Mucosa of descending colon (tissue), 3 donors: ENCODE results near the gene PPP4R3A. TPM values are rescaled to one million over a fixed set of nuclear protein-coding genes. Genes with fewer than 3 reads are reported as not detected.
"Not testable (repeated sequence)": the region's sequence is repeated elsewhere in the genome, so short reads cannot be mapped to it uniquely, and the experiment has no call there.

ENCODE experiments used
- ATAC-seq: fragments of 200-7000 bp; cut with Tn5 transposase; one replicate; pipeline ENCODE4 v1.9.1; 2020; ENCODE audit warnings: mild to moderate bottlenecking, moderate library complexity
- DNase-seq, 3 donors: peaks; one replicate each; pipeline ENCODE4 v3.0.0-alpha.2; 2020
- H3K36me3 ChIP-seq: fragments of 200-600 bp; one replicate; pipeline ENCODE4 v1.8.0; 2021; ENCODE audit warnings: low read depth, mild to moderate bottlenecking
- H3K4me1 ChIP-seq: fragments of 200-600 bp; one replicate; pipeline ENCODE4 v1.8.0; 2021; ENCODE audit warnings: low read depth, mild to moderate bottlenecking
- H3K4me3 ChIP-seq: fragments of 200-600 bp; one replicate; pipeline ENCODE4 v1.8.0; 2021; ENCODE audit warnings: mild to moderate bottlenecking
- H3K9me3 ChIP-seq: fragments of 200-600 bp; one replicate; pipeline ENCODE4 v1.8.0; 2021; ENCODE audit warnings: mild to moderate bottlenecking
- intact Hi-C, 2 donors: fragments of 100-400 bp; cut with DNase I in 1 of 2; cut with micrococcal nuclease in 1 of 2; formaldehyde crosslinking; loops; one replicate each; pipeline versions ENCODE4 v1.11.0 to v1.11.1; 2022; cut with DNase I, micrococcal nuclease
- total RNA-seq, 3 donors: library from RNA; stranded (reverse); fragmentation: NEBNext Ultra II Directional in 2 of 3; extraction: Animal tissue kit (Norgen Biotek cat#: 25700) in 2 of 3; gene quantifications; one replicate each; pipeline versions ENCODE4 v1.2.1 to v1.2.4, GENCODE V29; 2021 to 2023
- TF ChIP-seq, protein P1 (sequence below): fragments of 200-600 bp; IDR thresholded peaks from one replicate; pipeline ENCODE4 v1.8.0; 2022; ENCODE audit warnings: antibody characterized with exemption, mild to moderate bottlenecking
- donor health status: DM: no; HTN: no; CAD: no; lungs with moderate emphysema.
- donor health status: DM: no; HTN: no; CAD: no.
- donor health status: DM: no; HTN: yes; CAD: no.

The PPP4R3A gene
- total RNA-seq, 3 donors from 2014 or later, result 85.6 to 116 (median 115) TPM

- Histone ChIP-seq H3K4me3 (no peak overlapping the region), H3K36me3 (no peaks in the 10 kb centered on the region), H3K9me3 (no peaks in the 10 kb centered on the region), H3K4me1 (no peaks in the 10 kb centered on the region)
- TF ChIP-seq, protein P1, sequence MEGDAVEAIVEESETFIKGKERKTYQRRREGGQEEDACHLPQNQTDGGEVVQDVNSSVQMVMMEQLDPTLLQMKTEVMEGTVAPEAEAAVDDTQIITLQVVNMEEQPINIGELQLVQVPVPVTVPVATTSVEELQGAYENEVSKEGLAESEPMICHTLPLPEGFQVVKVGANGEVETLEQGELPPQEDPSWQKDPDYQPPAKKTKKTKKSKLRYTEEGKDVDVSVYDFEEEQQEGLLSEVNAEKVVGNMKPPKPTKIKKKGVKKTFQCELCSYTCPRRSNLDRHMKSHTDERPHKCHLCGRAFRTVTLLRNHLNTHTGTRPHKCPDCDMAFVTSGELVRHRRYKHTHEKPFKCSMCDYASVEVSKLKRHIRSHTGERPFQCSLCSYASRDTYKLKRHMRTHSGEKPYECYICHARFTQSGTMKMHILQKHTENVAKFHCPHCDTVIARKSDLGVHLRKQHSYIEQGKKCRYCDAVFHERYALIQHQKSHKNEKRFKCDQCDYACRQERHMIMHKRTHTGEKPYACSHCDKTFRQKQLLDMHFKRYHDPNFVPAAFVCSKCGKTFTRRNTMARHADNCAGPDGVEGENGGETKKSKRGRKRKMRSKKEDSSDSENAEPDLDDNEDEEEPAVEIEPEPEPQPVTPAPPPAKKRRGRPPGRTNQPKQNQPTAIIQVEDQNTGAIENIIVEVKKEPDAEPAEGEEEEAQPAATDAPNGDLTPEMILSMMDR, result no peak
- ATAC-seq (peak; percentile 94), DNase-seq (peak; percentile 36 to 61 (median 47))
- intact Hi-C loops, result no loop called here
These were observed 56.4 kb downstream of the PPP4R3A start for GRCh38 chr14:91453744-91454143.

DNA sequence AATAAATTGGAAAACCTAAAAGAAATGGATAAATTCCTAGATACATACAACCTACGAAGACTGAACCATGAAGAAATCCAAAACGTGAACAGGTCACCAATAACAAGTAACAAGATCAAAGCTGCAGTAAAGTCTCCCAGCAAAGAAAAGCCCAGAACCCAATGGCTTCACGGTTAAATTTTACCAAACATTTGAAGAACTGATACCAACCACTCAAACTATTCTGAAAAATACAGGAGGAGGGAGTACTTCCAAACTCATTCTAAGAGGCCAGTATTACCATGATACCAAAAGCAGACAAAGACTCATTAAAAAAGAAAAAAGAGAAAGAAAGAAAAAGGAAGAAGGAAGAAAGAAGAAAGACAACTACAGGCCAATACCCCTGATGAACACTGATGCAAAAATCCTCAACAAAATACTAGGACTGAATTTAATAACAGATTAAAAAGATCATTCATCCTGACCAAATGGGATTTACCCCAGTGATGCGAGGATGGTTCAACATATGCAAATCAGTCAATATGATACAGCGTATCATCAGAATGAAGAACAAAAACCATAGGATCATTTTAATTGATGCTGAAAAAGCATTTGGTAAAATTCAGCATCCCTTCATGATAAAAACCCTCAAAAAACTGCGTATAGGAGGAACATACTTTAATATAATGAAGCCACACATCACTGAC, 65.6 kb downstream of the PPP4R3A start:
- H3K4me1 ChIP-seq, result no peaks in the 10 kb centered on the region
- H3K9me3 ChIP-seq, result no peaks in the 10 kb centered on the region
- H3K4me3 ChIP-seq, result no peak overlapping the region
- ATAC-seq, result no peak
- no peaks in the 10 kb centered on the region for H3K36me3 ChIP-seq
- intact Hi-C loops, result no loop called here
- no peak for DNase-seq
- TF ChIP-seq, protein P1, result no peak

DNA sequence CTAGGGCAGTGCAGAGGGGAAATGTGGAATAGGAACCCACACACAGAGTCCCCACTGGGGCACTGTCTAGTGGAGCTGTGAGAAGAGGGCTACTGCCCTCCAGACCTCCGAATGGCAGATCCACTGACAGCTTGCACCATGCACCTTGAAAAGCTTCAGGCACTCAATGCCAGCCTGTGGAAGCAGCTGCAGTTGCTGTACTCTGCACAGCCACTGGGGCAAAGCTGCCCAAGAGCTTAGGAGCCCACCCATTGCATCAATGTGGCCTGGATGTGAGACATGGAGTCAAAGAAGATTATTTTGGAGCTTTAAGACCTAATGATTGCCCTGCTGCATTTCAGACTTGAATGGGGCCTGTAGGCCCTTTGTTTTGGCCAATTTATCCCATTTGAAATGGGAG, 70.8 kb downstream of the PPP4R3A start:
- no peaks in the 10 kb centered on the region for H3K36me3 ChIP-seq
- peaks cover 9% of the 10 kb centered on the region for H3K9me3 ChIP-seq
- DNase-seq (no peak), ATAC-seq (no peak)
- no peak overlapping the region for H3K4me3 ChIP-seq
- intact Hi-C loops, result no loop called here
- TF ChIP-seq, protein P1, result no peak
- no peaks in the 10 kb centered on the region for H3K4me1 ChIP-seq

DNA sequence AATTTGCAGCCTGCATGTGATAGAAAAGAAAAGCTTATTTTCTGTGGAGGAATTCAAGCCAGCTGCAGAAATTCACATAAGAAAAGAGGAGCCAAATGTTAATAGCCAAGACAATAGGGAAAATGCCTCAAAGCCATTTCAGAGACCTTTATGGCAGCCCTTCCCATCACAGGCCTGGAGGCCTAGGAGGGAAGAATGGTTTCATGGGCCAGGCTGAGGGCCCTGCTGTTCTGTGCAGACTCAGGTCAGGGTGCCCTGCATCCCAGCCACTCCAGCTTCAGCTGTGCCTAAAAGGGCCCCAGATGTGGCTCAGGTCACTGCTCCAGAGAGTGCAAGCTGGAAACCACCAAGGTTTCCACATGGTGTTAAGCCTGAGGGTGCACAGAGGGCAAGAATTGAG, 71.3 kb downstream of the PPP4R3A start:
- TF ChIP-seq, protein P1, result no peak
- peaks cover 9% of the 10 kb centered on the region for H3K9me3 ChIP-seq
- DNase-seq (no peak), ATAC-seq (no peak)
- intact Hi-C loops, result no loop called here
- H3K36me3 ChIP-seq, result no peaks in the 10 kb centered on the region
- H3K4me3 ChIP-seq, result no peak overlapping the region
- no peaks in the 10 kb centered on the region for H3K4me1 ChIP-seq

- ATAC-seq, H3K4me3 ChIP-seq, H3K9me3 ChIP-seq, H3K36me3 ChIP-seq, H3K4me1 ChIP-seq, intact Hi-C loops: not testable (repeated sequence)
- peak in 2 of 3 donors; percentile 41 to 56 for DNase-seq
These were observed 73.8 kb downstream of the PPP4R3A start for GRCh38 chr14:91436266-91436665.

DNA sequence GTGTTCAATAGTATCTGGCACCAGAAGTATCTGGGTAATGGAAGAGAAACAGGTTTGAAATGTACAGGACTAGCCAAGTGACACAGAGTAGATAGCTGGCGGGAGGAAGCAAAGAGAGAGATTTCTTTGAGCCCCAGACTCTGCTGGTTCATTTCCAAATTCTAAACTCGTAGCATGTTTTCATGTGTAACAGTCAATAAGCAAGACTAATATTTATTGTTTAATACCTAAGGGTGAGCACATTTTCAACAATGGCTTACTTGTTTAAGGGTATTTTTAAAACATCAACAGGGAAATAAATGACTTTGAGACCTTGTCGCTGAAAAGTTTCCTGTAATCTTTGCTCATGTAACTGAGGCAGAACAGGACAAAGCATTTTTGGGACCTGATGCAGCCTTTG, 80.7 kb downstream of the PPP4R3A start:
- Histone ChIP-seq H3K9me3 (no peaks in the 10 kb centered on the region), H3K36me3 (no peaks in the 10 kb centered on the region), H3K4me3 (no peak overlapping the region), H3K4me1 (no peaks in the 10 kb centered on the region)
- ATAC-seq (no peak), DNase-seq (no peak)
- TF ChIP-seq, protein P1, result no peak
- intact Hi-C loops, result no loop called here

GRCh38 chr14:91428931-91429330, 81.2 kb downstream of the PPP4R3A start:
- DNase-seq, intact Hi-C loops, H3K36me3 ChIP-seq, H3K4me1 ChIP-seq, H3K9me3 ChIP-seq, ATAC-seq, H3K4me3 ChIP-seq: not testable (repeated sequence)

DNA sequence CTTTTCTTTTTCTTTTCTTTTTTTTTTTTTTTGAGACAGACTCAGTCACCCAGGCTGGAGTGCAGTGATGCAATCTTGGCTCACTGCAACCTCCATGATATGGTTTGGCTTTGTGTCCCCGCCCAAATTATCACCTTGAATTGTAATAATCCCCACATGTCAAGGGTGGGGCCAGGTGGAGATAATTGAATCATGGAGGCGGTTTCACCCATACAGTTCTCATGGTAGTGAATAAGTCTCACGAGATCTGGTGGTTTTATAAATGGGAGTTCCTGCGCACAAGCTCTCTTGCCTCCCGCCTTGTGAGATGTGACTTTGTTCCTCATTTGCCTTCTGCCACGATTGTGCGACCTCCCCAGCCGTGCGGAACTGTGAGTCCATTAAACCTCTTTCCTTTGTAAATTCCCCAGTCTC, 84.6 kb downstream of the PPP4R3A start:
- intact Hi-C loops, H3K4me1 ChIP-seq, H3K36me3 ChIP-seq, DNase-seq, H3K9me3 ChIP-seq, H3K4me3 ChIP-seq: not testable (repeated sequence)
- peak; percentile 27 for ATAC-seq
